ENCODE measurements around the gene MRFAP1L1. TPM values are rescaled to one million over a fixed set of nuclear protein-coding genes. Genes with fewer than 3 reads are reported as not detected.

MRFAP1L1 gene
- total and polyA plus RNA-seq, 2 donors (not counting 1 experiment from before 2014, with no cell fraction given), result 12.5 to 57.2 TPM

DNA sequence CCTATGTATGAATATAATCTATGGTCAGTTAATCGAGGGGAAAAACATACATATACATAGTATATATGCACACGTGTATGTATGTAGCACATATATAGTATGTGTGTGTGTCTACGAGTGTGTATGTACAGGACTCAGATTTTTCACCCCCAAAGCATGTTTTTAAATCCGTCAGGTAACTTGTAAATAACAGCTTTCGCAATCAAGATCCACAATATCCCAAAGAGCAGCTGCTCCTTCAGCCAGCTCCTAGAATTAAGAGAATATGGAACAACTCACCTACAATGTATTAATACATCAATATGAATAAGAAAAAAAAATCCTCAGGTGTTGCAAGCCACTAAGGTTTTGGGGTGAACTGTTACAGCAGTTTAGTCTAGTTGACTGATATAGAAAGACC, 3.5 kb downstream of the MRFAP1L1 start:
- no peak overlapping the region for H3K4me3 Mint-ChIP-seq
- Histone ChIP-seq H3K4me1 (ENCODE audit: control insufficient read depth in 2 of 2, insufficient read depth in 2 of 2, low read length in 2 of 2) (peaks cover 32 to 36% of the 10 kb centered on the region in 2 donors), H3K9ac (ENCODE audit: low read length) (no peak overlapping the region), H3K4me3 (ENCODE audit: control extremely low read depth in 1 of 5, extremely low read depth in 1 of 5, insufficient read depth in 1 of 5, low read depth in 2 of 5, low read length in 4 of 5) (no peak overlapping the region), H3K9me3 (ENCODE audit: control extremely low read depth in 1 of 3, control insufficient read depth in 2 of 3, insufficient read depth in 1 of 3, low read length in 2 of 3) (peaks cover 0 to 5% (median 0%) of the 10 kb centered on the region in 3 donors), H2AFZ (ENCODE audit: insufficient read depth, low read depth, low read length, poor library complexity, severe bottlenecking) (no peak overlapping the region), H3K27me3 (replicated peaks in 1 of 4; ENCODE audit: control extremely low read depth in 1 of 4, control insufficient read depth in 3 of 4, insufficient read depth in 4 of 4, low read length in 3 of 4) (no peaks in the 10 kb centered on the region), H3K79me2 (ENCODE audit: control insufficient read depth, insufficient read depth, low read length) (peaks cover 65% of the 10 kb centered on the region), H3K27ac (ENCODE audit: low read length in 2 of 2) (no peak overlapping the region), H4K20me1 (ENCODE audit: control insufficient read depth, insufficient read depth, low read length, poor library complexity, severe bottlenecking) (peaks cover 4% of the 10 kb centered on the region), H3K36me3 (replicated peaks in 1 of 2; ENCODE audit: control extremely low read depth in 1 of 2, control insufficient read depth in 1 of 2, extremely low read depth in 1 of 2, insufficient read depth in 2 of 2, low read length in 1 of 2) (peaks cover 6 to 12% of the 10 kb centered on the region in 2 experiments), H3K4me2 (replicated peaks; ENCODE audit: low read depth, low read length, poor library complexity, severe bottlenecking) (no peak overlapping the region)
- no peak for DNase-seq
- TF ChIP-seq, protein P1, sequence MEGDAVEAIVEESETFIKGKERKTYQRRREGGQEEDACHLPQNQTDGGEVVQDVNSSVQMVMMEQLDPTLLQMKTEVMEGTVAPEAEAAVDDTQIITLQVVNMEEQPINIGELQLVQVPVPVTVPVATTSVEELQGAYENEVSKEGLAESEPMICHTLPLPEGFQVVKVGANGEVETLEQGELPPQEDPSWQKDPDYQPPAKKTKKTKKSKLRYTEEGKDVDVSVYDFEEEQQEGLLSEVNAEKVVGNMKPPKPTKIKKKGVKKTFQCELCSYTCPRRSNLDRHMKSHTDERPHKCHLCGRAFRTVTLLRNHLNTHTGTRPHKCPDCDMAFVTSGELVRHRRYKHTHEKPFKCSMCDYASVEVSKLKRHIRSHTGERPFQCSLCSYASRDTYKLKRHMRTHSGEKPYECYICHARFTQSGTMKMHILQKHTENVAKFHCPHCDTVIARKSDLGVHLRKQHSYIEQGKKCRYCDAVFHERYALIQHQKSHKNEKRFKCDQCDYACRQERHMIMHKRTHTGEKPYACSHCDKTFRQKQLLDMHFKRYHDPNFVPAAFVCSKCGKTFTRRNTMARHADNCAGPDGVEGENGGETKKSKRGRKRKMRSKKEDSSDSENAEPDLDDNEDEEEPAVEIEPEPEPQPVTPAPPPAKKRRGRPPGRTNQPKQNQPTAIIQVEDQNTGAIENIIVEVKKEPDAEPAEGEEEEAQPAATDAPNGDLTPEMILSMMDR (IDR thresholded peaks at IDR 0.05), result no peak
- TF ChIP-seq EZH2 (IDR thresholded peaks at IDR 0.05; ENCODE audit: borderline replicate concordance, insufficient read depth, low read depth, low read length, poor library complexity, severe bottlenecking), result no peak
- H3K27me3 Mint-ChIP-seq, result no peaks in the 10 kb centered on the region
- ATAC-seq (ENCODE audit: low read depth), result no peak
- peaks cover 58% of the 10 kb centered on the region for H3K4me1 Mint-ChIP-seq
- CTCF ChIA-PET, result interaction anchor here (1.2 kb wide), 2 partner anchors 10 to 12 kb away, joined by 3 to 4 read pairs; partner anchors contain the start of gene BLOC1S4
- H3K27ac Mint-ChIP-seq, result no peak overlapping the region
- POLR2A ChIA-PET, result no interaction called here
- WGBS (ENCODE audit: insufficient coverage), result no CpG with 5 or more reads among the region's 5 CpGs
- peaks cover 3% of the 10 kb centered on the region for H3K9me3 Mint-ChIP-seq (ENCODE audit: insufficient read depth)
- intact Hi-C loops (cut with micrococcal nuclease), result no loop called here

DNA sequence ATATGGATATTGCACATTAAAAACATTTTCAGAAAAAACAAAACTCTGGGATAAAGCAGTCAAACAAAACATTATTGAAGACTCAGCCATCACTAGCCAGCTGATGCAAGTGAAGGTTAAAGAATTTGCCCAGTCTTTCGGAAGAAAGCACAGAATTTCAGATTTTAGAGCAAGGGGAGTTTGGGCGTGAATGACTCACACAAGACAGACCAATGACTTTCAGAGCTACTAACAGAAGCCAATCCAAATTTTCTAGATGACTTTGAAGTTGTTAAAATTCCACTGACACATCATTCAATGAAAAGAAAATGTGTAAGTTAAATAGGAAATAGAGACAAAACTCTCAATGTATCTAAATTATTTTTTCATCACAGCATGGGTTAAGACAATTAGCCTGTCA, 4.0 kb downstream of the MRFAP1L1 start:
- Histone ChIP-seq H3K4me2 (replicated peaks; ENCODE audit: low read depth, low read length, poor library complexity, severe bottlenecking) (no peak overlapping the region), H3K4me1 (ENCODE audit: control insufficient read depth in 2 of 2, insufficient read depth in 2 of 2, low read length in 2 of 2) (peaks cover 30 to 34% of the 10 kb centered on the region in 2 donors), H3K9ac (ENCODE audit: low read length) (no peak overlapping the region), H2AFZ (ENCODE audit: insufficient read depth, low read depth, low read length, poor library complexity, severe bottlenecking) (no peak overlapping the region), H3K27me3 (replicated peaks in 1 of 4; ENCODE audit: control extremely low read depth in 1 of 4, control insufficient read depth in 3 of 4, insufficient read depth in 4 of 4, low read length in 3 of 4) (no peaks in the 10 kb centered on the region), H3K9me3 (ENCODE audit: control extremely low read depth in 1 of 3, control insufficient read depth in 2 of 3, insufficient read depth in 1 of 3, low read length in 2 of 3) (peaks cover 0 to 5% (median 0%) of the 10 kb centered on the region in 3 donors), H3K36me3 (replicated peaks in 1 of 2; ENCODE audit: control extremely low read depth in 1 of 2, control insufficient read depth in 1 of 2, extremely low read depth in 1 of 2, insufficient read depth in 2 of 2, low read length in 1 of 2) (peaks cover 6 to 12% of the 10 kb centered on the region in 2 experiments), H3K27ac (ENCODE audit: low read length in 2 of 2) (no peak overlapping the region), H3K4me3 (ENCODE audit: control extremely low read depth in 1 of 5, extremely low read depth in 1 of 5, insufficient read depth in 1 of 5, low read depth in 2 of 5, low read length in 4 of 5) (no peak overlapping the region), H4K20me1 (ENCODE audit: control insufficient read depth, insufficient read depth, low read length, poor library complexity, severe bottlenecking) (peaks cover 4% of the 10 kb centered on the region), H3K79me2 (ENCODE audit: control insufficient read depth, insufficient read depth, low read length) (peaks cover 65% of the 10 kb centered on the region)
- ChIA-PET POLR2A (no interaction called here), CTCF (interaction anchor here (1.2 kb wide), 1 partner anchor 11 kb away, joined by 4 read pairs; the partner anchor contains the start of gene BLOC1S4)
- TF ChIP-seq, protein P1 (IDR thresholded peaks at IDR 0.05), result no peak
- TF ChIP-seq EZH2 (IDR thresholded peaks at IDR 0.05; ENCODE audit: borderline replicate concordance, insufficient read depth, low read depth, low read length, poor library complexity, severe bottlenecking), result no peak
- intact Hi-C loops (cut with micrococcal nuclease), result no loop called here
- H3K9me3 Mint-ChIP-seq (ENCODE audit: insufficient read depth), result no peaks in the 10 kb centered on the region
- H3K4me3 Mint-ChIP-seq, result no peak overlapping the region
- DNase-seq, result no peak
- H3K4me1 Mint-ChIP-seq, result peaks cover 53% of the 10 kb centered on the region
- 100% methylated on average over 1 of the region's 2 CpGs for WGBS (ENCODE audit: insufficient coverage)
- no peak for ATAC-seq (ENCODE audit: low read depth)
- no peaks in the 10 kb centered on the region for H3K27me3 Mint-ChIP-seq
- H3K27ac Mint-ChIP-seq, result no peak overlapping the region
